Hippocampal formation (tissue), 2 donors: ENCODE measurements around the gene BTBD8.
A peak's percentile ranks its signal among the peaks of the same experiment; 100 is the strongest.
"Not testable (repeated sequence)": the region's sequence is repeated elsewhere in the genome, so short reads cannot be mapped to it uniquely, and the experiment has no call there.

Experiments
- DNase-seq, 2 donors: peaks; one replicate each; lab custom pipeline; 2025; lab: John Stamatoyannopoulos, UW

The BTBD8 gene

DNA sequence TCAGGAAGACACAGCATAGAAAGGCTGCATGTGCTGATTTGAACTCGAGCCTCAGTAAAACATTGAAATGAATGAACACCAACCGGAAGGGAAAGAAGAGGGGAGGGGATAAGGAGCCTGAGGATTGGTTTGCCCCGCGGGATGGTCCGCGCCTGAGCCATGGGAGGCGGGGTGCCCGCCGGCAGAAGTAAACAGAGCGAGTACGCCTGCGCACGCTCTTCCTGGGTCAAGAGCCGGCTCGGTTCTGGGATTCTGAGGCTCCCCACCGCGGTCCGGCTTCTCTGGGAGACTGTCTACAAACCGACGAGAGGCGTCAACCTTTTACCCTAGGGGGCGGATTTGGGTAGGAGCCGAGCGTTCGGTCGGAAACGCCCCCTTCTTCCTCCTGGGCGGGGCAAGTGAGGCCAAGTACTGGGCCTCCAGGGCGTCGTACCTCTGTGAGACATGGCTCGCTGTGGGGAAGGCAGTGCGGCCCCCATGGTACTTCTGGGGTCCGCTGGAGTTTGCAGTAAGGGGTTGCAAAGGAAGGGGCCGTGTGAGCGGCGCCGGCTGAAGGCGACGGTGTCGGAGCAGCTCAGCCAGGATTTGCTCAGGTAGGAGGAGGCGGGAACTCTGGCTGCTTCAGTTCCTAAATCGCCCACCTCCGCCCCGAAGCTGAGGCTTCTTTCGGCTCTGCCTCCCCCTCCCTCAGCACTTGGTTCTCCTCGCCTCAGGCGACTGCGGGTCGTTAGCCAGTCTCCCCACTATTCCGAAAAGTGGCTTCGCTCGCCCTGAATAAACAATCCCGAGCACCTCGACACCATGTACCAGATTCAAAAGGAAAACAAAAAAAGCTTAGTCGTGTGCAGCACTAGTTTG is at the start of gene BTBD8:
Gene BTBD8, plus strand, starts transcription at position 218 of the 858 bp plus-strand sequence. Its CDS starts 227 bp downstream, at position 445.
- DNase-seq = peak; percentile 77 to 87

- peak in 1 of 2 donors; percentile 6 for DNase-seq
Observed at GRCh38 chr1:92030656-92031107, 49.5 kb upstream of the BTBD8 start.

DNA sequence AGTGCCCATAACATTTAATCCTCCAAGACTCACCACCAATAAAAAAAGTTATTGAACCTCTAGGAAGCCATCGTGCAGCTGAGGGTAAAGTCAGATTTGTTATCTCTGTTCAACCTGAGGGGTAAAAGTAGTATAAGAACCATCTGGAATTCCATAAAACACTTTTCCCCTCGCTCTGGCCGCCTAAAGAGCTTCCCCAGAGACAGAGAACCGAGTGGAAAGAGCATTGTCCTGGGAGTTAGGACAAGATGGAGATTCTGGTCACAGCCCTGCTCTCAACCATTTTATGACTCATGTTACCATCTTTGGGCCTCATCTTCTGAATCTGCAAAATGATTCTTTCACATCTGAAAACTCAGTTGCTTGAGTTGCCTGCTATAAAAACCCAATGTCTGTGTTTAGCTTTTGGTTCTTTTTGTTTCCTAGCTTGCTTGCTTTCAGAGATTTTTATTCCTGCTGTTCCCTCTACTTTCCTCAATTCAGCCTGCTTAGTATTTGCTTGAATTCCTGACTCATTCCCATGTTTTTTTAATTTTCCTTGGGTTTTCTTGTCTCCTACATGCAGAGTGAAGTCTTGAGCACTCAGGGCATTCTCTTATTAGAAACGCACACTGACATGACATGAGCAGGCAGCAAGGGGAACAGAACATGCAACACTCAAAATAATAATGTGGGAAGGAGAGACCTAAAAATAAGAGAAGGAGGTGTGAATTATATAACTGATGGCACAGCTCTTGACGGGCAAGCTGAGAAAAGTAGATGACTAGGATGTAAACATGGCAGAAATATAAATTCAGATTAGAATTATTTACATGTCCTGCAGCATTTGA is 48.6 kb upstream of the BTBD8 start:
- DNase-seq = no peak

- DNase-seq = no peak
Observed at GRCh38 chr1:92037400-92037799, 42.7 kb upstream of the BTBD8 start.

DNA sequence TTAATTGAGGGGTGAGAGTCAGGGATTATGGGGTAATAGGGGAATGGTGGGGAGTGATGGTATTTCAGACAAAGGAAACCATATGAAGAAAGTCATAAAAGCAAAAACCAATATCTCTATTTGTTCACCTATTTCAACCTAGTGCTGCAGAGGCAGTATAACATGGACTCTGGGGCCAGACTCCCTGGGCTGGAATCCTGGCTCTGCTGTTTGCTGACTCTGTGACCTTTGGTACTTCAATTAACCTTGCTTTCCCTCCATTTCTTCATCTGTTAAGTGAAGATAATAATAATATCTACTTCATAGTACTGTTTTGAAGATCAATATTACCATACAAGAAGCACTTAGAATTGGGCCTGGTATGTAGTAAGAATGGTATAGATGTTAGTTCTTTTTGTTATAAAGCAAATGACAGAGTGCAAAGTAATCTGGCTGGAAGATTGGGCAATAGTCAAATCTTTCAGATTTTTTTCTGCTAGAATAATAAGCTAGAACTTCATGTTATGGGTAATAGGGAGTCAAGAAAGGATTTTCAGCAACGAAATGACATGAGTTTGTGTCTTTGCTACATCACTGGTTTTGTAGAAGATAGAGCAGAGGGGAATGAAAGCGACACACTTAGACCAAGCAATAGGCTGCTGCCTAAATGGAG is 41.3 kb upstream of the BTBD8 start:
- DNase-seq = no peak

GRCh38 chr1:92040971-92041370 is 39.2 kb upstream of the BTBD8 start:
- no peak for DNase-seq

DNA sequence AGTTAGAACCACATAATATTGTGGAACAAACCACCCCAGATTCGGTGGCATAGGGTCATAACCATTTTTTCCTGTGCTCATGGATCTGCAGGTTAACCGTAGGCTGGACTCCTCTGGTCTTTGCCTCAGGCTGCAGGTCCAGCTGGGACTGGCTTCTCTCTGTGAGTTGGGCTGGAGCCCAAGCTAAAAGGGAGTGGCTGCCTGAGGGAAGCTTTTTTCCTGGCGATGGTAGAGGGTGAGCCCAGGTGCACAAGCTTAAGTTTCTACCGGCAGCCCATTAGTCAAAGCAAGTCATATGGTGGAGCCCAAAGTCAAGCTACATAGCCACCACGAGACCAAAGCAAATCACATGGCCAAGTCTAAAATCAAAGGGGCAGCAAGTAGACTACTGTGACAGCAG is 36.5 kb upstream of the BTBD8 start:
- no peak for DNase-seq

DNA sequence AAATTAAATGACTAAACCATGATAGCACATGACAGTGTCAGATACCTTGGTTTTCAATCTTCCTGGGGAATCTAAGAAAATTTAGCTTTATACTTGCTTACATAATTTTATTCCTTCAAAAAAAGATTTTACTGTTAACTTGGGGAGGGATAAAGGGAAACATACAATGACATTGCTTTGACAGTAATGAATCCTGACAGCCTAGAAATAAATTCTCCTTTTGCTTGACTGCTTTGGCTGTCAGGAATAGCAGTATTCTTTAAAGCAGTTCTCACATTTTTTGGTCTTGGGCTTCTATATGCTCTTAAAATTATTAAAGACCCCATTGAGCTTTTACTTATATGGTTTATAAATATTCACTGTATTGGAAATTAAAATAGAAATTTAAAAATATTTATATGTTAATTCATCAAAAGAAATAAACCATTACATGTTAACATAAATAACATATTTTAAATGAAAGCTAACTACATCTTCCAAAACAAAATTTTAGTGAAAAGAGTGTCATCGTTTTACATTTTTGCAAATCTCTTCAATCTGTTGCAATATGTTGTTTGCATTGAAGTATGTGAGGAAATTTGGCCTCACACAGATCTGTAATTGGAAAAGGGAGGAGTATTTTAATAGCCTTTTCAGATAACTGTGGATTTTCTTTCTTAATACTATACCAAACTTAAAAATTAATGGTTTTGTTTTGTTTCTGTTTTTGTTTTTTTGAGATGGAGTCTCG is 34.2 kb upstream of the BTBD8 start:
- DNase-seq = no peak

DNA sequence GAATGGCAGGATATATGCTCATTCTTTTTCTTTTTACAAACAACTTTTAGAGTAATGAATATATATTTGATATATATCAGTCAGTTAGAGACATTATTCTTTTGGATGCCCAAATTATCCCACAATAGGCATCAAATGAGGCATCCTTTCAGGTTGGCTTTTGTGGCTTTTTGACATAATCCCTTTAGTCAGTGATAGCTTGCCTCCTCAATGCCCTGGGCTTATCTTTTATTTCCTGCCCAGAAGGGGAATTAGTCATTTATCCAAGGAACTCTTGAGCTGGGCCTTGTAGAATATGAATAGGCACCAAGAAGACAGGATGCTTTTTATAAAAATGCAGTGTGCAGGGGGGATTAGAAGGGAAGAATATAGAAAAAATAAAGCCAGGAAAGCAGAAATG is 28.2 kb upstream of the BTBD8 start:
- no peak for DNase-seq

DNA sequence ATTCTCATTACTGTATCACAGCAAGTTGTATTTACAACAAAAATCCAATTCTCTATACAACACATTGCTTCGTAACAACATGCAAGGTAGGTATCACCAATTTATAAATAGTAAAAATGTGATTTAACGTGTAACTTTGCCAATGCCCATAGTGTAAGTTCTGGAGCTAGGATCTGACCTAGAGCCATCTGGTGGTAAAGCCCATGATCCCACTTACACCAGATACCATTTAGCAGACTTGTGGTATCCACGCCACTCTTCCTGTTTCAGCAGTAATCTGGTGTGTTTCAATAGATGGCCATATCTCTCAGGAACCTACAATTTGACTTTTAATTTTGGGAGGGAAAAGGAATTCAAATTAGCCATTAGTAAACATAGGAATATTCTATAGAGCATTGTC is 15.1 kb upstream of the BTBD8 start:
- DNase-seq = no peak

DNA sequence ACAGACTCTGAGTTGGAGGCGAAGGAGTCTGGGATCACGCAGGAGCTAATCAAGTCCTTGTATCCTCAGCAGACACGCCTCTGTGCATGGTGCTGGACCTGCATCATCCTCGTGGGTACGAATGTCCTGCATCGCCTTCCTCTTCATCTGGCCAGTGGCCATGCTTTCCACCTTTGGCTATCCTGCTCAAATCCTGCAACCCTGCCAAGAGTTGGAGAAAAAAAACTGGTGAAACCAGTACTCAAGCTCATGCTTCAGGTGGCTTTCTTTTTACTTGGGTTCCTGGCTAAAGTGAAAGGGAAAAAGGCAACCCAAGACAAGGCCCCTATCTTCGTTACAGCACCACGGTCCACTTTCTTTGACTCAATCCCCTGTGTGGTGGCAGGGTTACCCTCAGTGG is 13.8 kb upstream of the BTBD8 start:
- no peak for DNase-seq

DNA sequence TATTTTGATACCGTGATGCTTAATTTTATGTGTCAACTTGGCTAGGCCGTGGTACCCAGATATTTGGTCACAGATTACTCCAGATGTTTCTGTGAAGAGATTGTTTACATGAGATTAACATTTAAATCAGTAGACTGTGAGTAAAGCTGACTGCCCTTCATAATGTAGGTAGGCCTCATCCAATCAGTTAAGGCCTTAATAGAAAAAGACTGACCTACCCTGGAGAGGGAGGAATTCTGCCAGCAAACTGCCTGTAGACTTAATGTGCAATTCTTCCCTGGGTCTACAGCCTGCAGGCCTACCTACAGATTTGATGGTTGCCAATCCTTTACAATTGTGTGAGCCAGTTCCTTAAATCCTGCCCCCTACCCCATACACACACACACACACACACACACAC is 9.3 kb upstream of the BTBD8 start:
- no peak for DNase-seq

- DNase-seq = not testable (repeated sequence)
Observed at GRCh38 chr1:92074446-92074845, 5.7 kb upstream of the BTBD8 start.

DNA sequence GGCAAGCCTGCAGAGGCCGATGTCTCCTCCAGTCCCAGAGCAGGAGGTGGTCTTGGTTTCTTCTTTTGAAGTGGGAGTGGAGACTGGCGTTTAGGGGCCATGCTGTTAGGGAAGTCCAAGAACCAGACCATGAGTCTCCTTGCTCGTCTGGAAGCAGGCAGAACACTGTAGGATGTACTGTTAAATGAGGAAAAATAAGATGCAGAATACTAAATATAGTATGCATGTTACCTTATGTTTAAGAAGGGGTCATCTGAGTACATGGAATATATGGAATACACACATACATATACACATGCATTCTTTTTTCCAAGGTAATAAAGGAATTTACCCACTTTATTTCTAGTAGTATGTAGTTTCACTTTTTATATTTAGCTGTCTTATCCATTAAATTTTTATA is 4.8 kb upstream of the BTBD8 start, which contains the start of gene SETSIP:
Gene SETSIP, minus strand, starts transcription at position 101 of the 400 bp plus-strand sequence. Its CDS starts 0 bp downstream, at position 101.
- no peak for DNase-seq

DNA sequence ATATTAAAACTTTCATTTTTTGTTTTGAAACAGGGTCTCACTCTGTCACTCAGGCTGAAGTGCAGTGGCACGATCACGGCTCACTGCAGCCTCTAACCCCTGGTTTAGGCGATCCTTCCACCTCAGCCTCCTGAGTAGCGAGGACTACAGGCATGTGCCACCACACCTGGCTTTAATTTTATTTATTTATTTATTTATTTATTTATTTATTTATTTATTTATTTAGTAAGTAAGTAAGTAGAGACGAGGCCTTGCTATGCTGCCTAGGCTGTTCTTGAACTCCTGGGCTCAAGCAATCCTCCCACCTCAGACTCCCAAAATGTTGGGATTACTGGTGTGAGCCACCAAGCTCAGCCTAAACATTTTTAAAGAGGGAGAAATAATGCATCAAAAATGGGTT is 3.8 kb upstream of the BTBD8 start:
- no peak for DNase-seq

GRCh38 chr1:92078077-92078476 is 2.1 kb upstream of the BTBD8 start:
- not testable (repeated sequence) for DNase-seq

GRCh38 chr1:92079441-92079840 is 704 bp upstream of the BTBD8 start:
- DNase-seq = no peak

GRCh38 chr1:92081031-92081430 is 886 bp downstream of the BTBD8 start:
- DNase-seq = no peak

GRCh38 chr1:92084651-92085050 is 4.5 kb downstream of the BTBD8 start:
- no peak for DNase-seq

DNA sequence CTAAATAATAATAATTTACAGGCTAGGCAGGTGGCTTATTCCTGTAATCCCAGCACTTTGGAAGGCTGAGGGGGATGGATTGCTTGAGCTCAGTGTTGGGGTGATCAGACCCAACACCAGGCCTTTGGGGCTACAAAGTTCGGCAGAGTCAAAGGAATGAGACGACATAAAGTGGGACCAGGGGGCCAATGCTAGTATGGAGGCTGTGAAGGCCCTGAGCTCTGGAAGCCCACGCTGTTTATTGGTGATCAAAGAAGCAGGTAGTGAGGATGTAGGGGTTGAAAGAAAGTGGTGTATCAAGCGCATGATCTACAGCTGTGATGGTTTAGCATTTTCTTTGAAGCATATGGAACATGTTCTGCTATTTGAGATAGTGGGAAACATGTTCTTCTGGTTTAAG is 5.6 kb downstream of the BTBD8 start:
- DNase-seq = no peak

DNA sequence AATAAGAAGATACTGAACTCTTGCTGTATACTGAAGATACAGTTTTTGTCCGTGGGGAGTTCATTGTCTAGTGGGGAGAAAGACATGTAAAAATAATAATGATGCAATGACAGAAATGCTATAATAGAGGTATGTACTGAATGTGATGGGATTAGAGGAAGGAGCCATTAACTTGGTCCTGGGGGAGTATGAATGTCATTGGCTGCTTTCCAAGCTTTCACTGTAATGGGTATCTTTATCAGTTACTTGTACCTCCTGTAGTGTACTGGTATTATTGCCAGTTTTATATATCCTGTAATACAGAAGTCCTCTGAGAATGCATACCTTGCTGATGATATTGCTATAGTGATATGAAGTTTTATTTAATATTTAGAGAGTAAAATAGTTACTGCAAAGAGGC is 7.4 kb downstream of the BTBD8 start:
- no peak for DNase-seq

GRCh38 chr1:92091625-92092024 is 11.5 kb downstream of the BTBD8 start:
- no peak for DNase-seq
